Measurements from ENCODE around the gene SERPINA4. TPM values are rescaled to one million over a fixed set of nuclear protein-coding genes. Genes with fewer than 3 reads are reported as not detected.

SERPINA4 gene
- total and polyA plus RNA-seq, 2 of the 13 experiments (the other 11 are each of a cell fraction or from before 2014, with no cell fraction given) = 39.1 to 57.8 TPM

GRCh38 chr14:94569381-94570001, 8.2 kb downstream of the SERPINA4 start (continued):
- TF ChIP-seq AFF4 (CRISPR knock-in tag; IDR thresholded peaks at IDR 0.05) = no peak
- TF ChIP-seq, protein P1, sequence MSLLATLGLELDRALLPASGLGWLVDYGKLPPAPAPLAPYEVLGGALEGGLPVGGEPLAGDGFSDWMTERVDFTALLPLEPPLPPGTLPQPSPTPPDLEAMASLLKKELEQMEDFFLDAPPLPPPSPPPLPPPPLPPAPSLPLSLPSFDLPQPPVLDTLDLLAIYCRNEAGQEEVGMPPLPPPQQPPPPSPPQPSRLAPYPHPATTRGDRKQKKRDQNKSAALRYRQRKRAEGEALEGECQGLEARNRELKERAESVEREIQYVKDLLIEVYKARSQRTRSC (CRISPR knock-in tag; IDR thresholded peaks at IDR 0.05; ENCODE audit: low read depth) = no peak
- no peak for TF ChIP-seq ZNF263 (CRISPR knock-in tag; IDR thresholded peaks at IDR 0.05)
- TF ChIP-seq ZNF788 (CRISPR knock-in tag; IDR thresholded peaks at IDR 0.05; ENCODE audit: borderline replicate concordance) = peak; percentile 24; the same call in 1 of the 2 replicates
- TF ChIP-seq, protein P2, sequence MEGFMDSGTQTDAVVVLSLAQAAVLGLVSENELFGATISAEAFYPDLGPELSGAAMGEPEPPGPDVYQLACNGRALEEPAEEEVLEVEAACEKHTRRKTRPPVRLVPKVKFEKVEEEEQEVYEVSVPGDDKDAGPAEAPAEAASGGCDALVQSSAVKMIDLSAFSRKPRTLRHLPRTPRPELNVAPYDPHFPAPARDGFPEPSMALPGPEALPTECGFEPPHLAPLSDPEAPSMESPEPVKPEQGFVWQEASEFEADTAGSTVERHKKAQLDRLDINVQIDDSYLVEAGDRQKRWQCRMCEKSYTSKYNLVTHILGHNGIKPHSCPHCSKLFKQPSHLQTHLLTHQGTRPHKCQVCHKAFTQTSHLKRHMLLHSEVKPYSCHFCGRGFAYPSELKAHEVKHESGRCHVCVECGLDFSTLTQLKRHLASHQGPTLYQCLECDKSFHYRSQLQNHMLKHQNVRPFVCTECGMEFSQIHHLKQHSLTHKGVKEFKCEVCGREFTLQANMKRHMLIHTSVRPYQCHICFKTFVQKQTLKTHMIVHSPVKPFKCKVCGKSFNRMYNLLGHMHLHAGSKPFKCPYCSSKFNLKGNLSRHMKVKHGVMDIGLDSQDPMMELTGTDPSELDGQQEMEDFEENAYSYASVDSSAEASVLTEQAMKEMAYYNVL (CRISPR knock-in tag; IDR thresholded peaks at IDR 0.05; ENCODE audit: borderline replicate concordance) = 0 out of 2 replicates have a peak, but pooled peaks have one; percentile 35
- no peak for TF ChIP-seq ZFP36L2 (CRISPR knock-in tag; IDR thresholded peaks at IDR 0.05)
- peak; percentile 57 for TF ChIP-seq ZEB1 (IDR thresholded peaks at IDR 0.05; ENCODE audit: insufficient replicate concordance, low read depth)
- TF ChIP-seq ZNF468 (CRISPR knock-in tag; IDR thresholded peaks at IDR 0.05) = 0 out of 2 replicates have a peak, but pooled peaks have one; percentile 50
- peak; percentile 34; the same call in 1 of the 2 replicates for TF ChIP-seq MYC (CRISPR knock-in tag; IDR thresholded peaks at IDR 0.05; ENCODE audit: borderline replicate concordance)
- peak; percentile 74 for TF ChIP-seq SALL1 (CRISPR knock-in tag; IDR thresholded peaks at IDR 0.05)
- TF ChIP-seq ZNF691 (CRISPR knock-in tag; IDR thresholded peaks at IDR 0.05; ENCODE audit: borderline replicate concordance, low read depth) = no peak
- no peak for TF ChIP-seq ZNF276 (CRISPR knock-in tag; IDR thresholded peaks at IDR 0.05; ENCODE audit: low read depth)
- TF ChIP-seq RCOR2 (CRISPR knock-in tag; IDR thresholded peaks at IDR 0.05) = 0 out of 2 replicates have a peak, but pooled peaks have one; percentile 54
- TF ChIP-seq ZNF557 (CRISPR knock-in tag; IDR thresholded peaks at IDR 0.05) = 0 out of 2 replicates have a peak, but pooled peaks have one; percentile 68
- TF ChIP-seq PHF20 (CRISPR knock-in tag; IDR thresholded peaks at IDR 0.05) = peak; percentile 29; the same call in 1 of the 2 replicates
- no peak for TF ChIP-seq ZNF121 (CRISPR knock-in tag; IDR thresholded peaks at IDR 0.05)
- TF ChIP-seq TEAD3 (CRISPR knock-in tag; optimal IDR thresholded peaks at IDR 0.05; ENCODE audit: borderline replicate concordance) = peak; percentile 82
- TF ChIP-seq PHF21A (CRISPR knock-in tag; IDR thresholded peaks at IDR 0.05) = peak; percentile 40; the same call in 1 of the 2 replicates
- TF ChIP-seq ZBTB7B (CRISPR knock-in tag; IDR thresholded peaks at IDR 0.05) = peak; percentile 24; the same call in 1 of the 2 replicates
- no peak for TF ChIP-seq LCORL (IDR thresholded peaks at IDR 0.05)
- TF ChIP-seq LCORL (CRISPR knock-in tag; IDR thresholded peaks at IDR 0.05) = peak; percentile 95

Measured in HepG2 (cell line).